OCI-LY7 (cell line): ENCODE results near the gene HLA-E. TPM values are rescaled to one million over a fixed set of nuclear protein-coding genes. Genes with fewer than 3 reads are reported as not detected.
A peak's percentile ranks its signal among the peaks of the same experiment; 100 is the strongest.

Source experiments
- BruUV-seq: library from RNA; stranded (reverse); fragments of 400-500 nt; replicated peaks from 2 replicates; lab custom pipeline; 2021; lab: Mats Ljungman, UMichigan
- CTCF ChIA-PET: fragments of 300-600 bp; sonication (Branson Sonifier 250); formaldehyde crosslinking; loops from one replicate; lab custom pipeline; 2022; ENCODE audit warnings: antibody characterized with exemption; ENCODE audit not compliant: unreplicated experiment; lab: Charles Lee
- POLR2A ChIA-PET: fragments of 300-600 bp; sonication (Branson Sonifier 250); formaldehyde crosslinking; loops from one replicate; lab custom pipeline; 2022; ENCODE audit warnings: antibody characterized with exemption; lab: Charles Lee
- DNase-seq: peaks from one replicate; pipeline ENCODE4 v3.0.0-alpha.2; 2015; ENCODE audit warnings: low spot score
- H2AFZ ChIP-seq: fragments of 200-600 bp; sonication (generic), shearing (Covaris generic); 2 replicates; pipeline ENCODE4 v1.6.1; 2014; ENCODE audit warnings: mild to moderate bottlenecking, antibody characterized with exemption, low read length, moderate library complexity
- H3K27ac ChIP-seq: fragments of 200-600 bp; sonication (generic); 2 replicates; pipeline ENCODE4 v1.5.1; 2014; ENCODE audit warnings: mixed run types, low read depth, mild to moderate bottlenecking, moderate library complexity, low read length, inconsistent platforms; ENCODE audit not compliant: poor library complexity, severe bottlenecking
- H3K36me3 ChIP-seq: fragments of 200-600 bp; sonication (generic); 2 replicates; pipeline ENCODE4 v1.6.1; 2014; ENCODE audit warnings: mild to moderate bottlenecking, antibody characterized with exemption, low read length, moderate library complexity, mixed read lengths; ENCODE audit not compliant: insufficient read depth
- H3K4me1 ChIP-seq: fragments of 200-600 bp; sonication (generic); 2 replicates; pipeline ENCODE4 v1.5.1; 2014; ENCODE audit warnings: mild to moderate bottlenecking, low read length; ENCODE audit not compliant: insufficient read depth, poor library complexity, severe bottlenecking
- H3K4me2 ChIP-seq: fragments of 200-600 bp; sonication (generic); 2 replicates; pipeline ENCODE4 v1.6.1; 2014; ENCODE audit warnings: mild to moderate bottlenecking, low read length
- H3K4me3 ChIP-seq: fragments of 200-600 bp; sonication (generic); 2 replicates; pipeline ENCODE4 v1.5.1; 2014; ENCODE audit warnings: mild to moderate bottlenecking, low read depth, low read length; ENCODE audit not compliant: poor library complexity, severe bottlenecking
- H3K79me2 ChIP-seq: fragments of 200-600 bp; sonication (generic); 2 replicates; pipeline ENCODE4 v1.6.1; 2016; ENCODE audit warnings: low read depth, mild to moderate bottlenecking, low read length, moderate library complexity, mixed read lengths; ENCODE audit not compliant: insufficient read depth
- H3K9me2 ChIP-seq: fragments of 200-600 bp; sonication (generic); 2 replicates; pipeline ENCODE4 v1.6.1; 2016; ENCODE audit warnings: mild to moderate bottlenecking, low read length, mixed read lengths; ENCODE audit not compliant: insufficient read depth
- H3K9me3 ChIP-seq: fragments of 200-600 bp; sonication (generic); 2 replicates; pipeline ENCODE4 v1.6.1; 2014; ENCODE audit warnings: mild to moderate bottlenecking, mixed run types, low read length, mixed read lengths
- H4K20me1 ChIP-seq: fragments of 200-600 bp; sonication (generic); 2 replicates; pipeline ENCODE4 v1.6.1; 2014; ENCODE audit warnings: mild to moderate bottlenecking, antibody characterized with exemption, low read length, moderate library complexity, mixed read lengths; ENCODE audit not compliant: insufficient read depth
- CTCF ChIP-seq: fragments of 200-600 bp; sonication (generic); conservative IDR thresholded peaks from 2 replicates; pipeline ENCODE4 v1.5.1; 2014; ENCODE audit warnings: mild to moderate bottlenecking, antibody characterized with exemption, low read length, moderate library complexity, mixed read lengths
- EZH2phosphoT487 ChIP-seq: fragments of 200-600 bp; sonication (generic); IDR thresholded peaks from 2 replicates; pipeline ENCODE4 v1.6.1; 2018; ENCODE audit warnings: low read depth, borderline replicate concordance, mild to moderate bottlenecking, mixed run types, antibody characterized with exemption, low read length, moderate library complexity, mixed read lengths
- intact Hi-C: fragments of 100-400 bp; cut with micrococcal nuclease; formaldehyde crosslinking; loops from one replicate; pipeline ENCODE4 v1.10.0; 2022; ENCODE audit not compliant: unreplicated experiment
- total RNA-seq, 2 experiments: library from RNA; depleted of rRNA in 1 of 2; stranded (reverse); fragments of >200 nt in 1 of 2; shearing (Covaris generic) in 1 of 2; gene quantifications; 2 replicates each; pipeline ENCODE4 v1.2.3, GENCODE V29; 2014 to 2022

HLA-E gene
- total RNA-seq, 2 experiments from 2014 or later, result 123 to 131 TPM

- DNase-seq, result peak; percentile 76
- no peaks in the 10 kb centered on the region for H4K20me1 ChIP-seq
These were observed 19.8 kb downstream of the HLA-E start for GRCh38 chr6:30508890-30509736.

GRCh38 chr6:30510419-30511168 lies 21.3 kb downstream of the HLA-E start:
- DNase-seq, result no peak
- TF ChIP-seq CTCF (no peak), EZH2phosphoT487 (no peak)
- no peaks in the 10 kb centered on the region for H3K79me2 ChIP-seq
- peaks cover 33% of the 10 kb centered on the region for H3K4me1 ChIP-seq
- no peaks in the 10 kb centered on the region for H4K20me1 ChIP-seq
- no peaks in the 10 kb centered on the region for H3K36me3 ChIP-seq
- intact Hi-C loops, result no loop called here
- ChIA-PET POLR2A (interaction anchor here (0.9 to 2.5 kb wide), 4 partner anchors 9 to 105 kb away, joined by 3 to 10 read pairs (median 4); no protein-coding TSS in a partner anchor), CTCF (no interaction called here)
- H3K9me2 ChIP-seq, result no peaks in the 10 kb centered on the region
- no peak overlapping the region for H3K27ac ChIP-seq
- H3K4me3 ChIP-seq, result no peak overlapping the region
- H2AFZ ChIP-seq, result no peak overlapping the region
- H3K4me2 ChIP-seq, result no peak overlapping the region
- BruUV-seq, result no TSS peak
- H3K9me3 ChIP-seq, result no peaks in the 10 kb centered on the region

More at GRCh38 chr6:30508890-30509736, 19.8 kb downstream of the HLA-E start:
- Histone ChIP-seq H3K4me3 (peak overlapping the region; percentile 52), H2AFZ (peak overlapping the region; percentile 39; the same call in 1 of the 2 replicates), H3K9me3 (no peaks in the 10 kb centered on the region), H3K9me2 (no peaks in the 10 kb centered on the region), H3K36me3 (no peaks in the 10 kb centered on the region), H3K79me2 (no peaks in the 10 kb centered on the region), H3K4me1 (peaks cover 30% of the 10 kb centered on the region), H3K27ac (peak overlapping the region; percentile 70), H3K4me2 (peak overlapping the region; percentile 84)
- intact Hi-C loops, result loop anchor here (2.0 kb wide), 1 partner anchor 20 kb away; the partner anchor contains the start of gene HLA-E
- POLR2A ChIA-PET, result interaction anchor here (0.9 to 2.5 kb wide), 6 partner anchors 8 to 25 kb away, joined by 3 to 10 read pairs (median 3); no protein-coding TSS in a partner anchor
- TSS peak; percentile 92 for BruUV-seq
- CTCF ChIA-PET, result no interaction called here
- TF ChIP-seq EZH2phosphoT487, result no peak
- TF ChIP-seq CTCF, result no peak
